ENCODE results near the gene KBTBD7. TPM values are rescaled to one million over a fixed set of nuclear protein-coding genes. Genes with fewer than 3 reads are reported as not detected.

The KBTBD7 gene
- total and polyA plus RNA-seq, 2 experiments from 2014 or later = 12.2 to 19.1 TPM

- ATAC-seq (no peak), DNase-seq (ENCODE audit: low spot score) (no peak)
- no peaks in the 10 kb centered on the region for H4K20me1 ChIP-seq (replicated peaks; ENCODE audit: insufficient read depth)
- no peak overlapping the region for H2AFZ ChIP-seq
- peaks cover 14% of the 10 kb centered on the region for H3K36me3 Mint-ChIP-seq (ENCODE audit: low read depth)
- H3F3A ChIP-seq (replicated peaks; ENCODE audit: low read depth) = no peaks in the 10 kb centered on the region
- H3K27ac ChIP-seq (ENCODE audit: low read depth) = no peak overlapping the region
- no peaks in the 10 kb centered on the region for H3K27me3 Mint-ChIP-seq (ENCODE audit: insufficient read depth, low read depth, poor library complexity)
- H3K9me3 Mint-ChIP-seq = peaks cover 39% of the 10 kb centered on the region
- 0 out of 2 replicates have a peak, but pooled peaks cover 4% of the 10 kb centered on the region for H3K9me2 ChIP-seq (ENCODE audit: insufficient read depth)
- H3K36me3 ChIP-seq (ENCODE audit: insufficient read depth) = no peaks in the 10 kb centered on the region
- no peaks in the 10 kb centered on the region for H3K27me3 ChIP-seq (ENCODE audit: insufficient read depth)
- no peak overlapping the region for H3K4me2 ChIP-seq
- no peak overlapping the region for H3K27ac Mint-ChIP-seq
- H3K4me3 Mint-ChIP-seq = no peak overlapping the region
- H3K4me3 ChIP-seq = no peak overlapping the region
- no peaks in the 10 kb centered on the region for H3K4me1 Mint-ChIP-seq
- H3K79me2 ChIP-seq (replicated peaks; ENCODE audit: insufficient read depth) = no peaks in the 10 kb centered on the region
- TF ChIP-seq EZH2phosphoT487 (IDR thresholded peaks at IDR 0.05; ENCODE audit: unreplicated experiment) (no peak), CTCF (conservative IDR thresholded peaks at IDR 0.05; ENCODE audit: low read depth in 2 of 2) (no peak), ZNF114 (CRISPR knock-in tag; IDR thresholded peaks at IDR 0.05) (no peak), EZH2 (IDR thresholded peaks at IDR 0.05; ENCODE audit: low read depth, unreplicated experiment) (no peak), JUNB (IDR thresholded peaks at IDR 0.05; ENCODE audit: unreplicated experiment) (no peak), STAT1 (IDR thresholded peaks at IDR 0.05; ENCODE audit: unreplicated experiment) (no peak), CREB1 (CRISPR knock-in tag; IDR thresholded peaks at IDR 0.05; ENCODE audit: low read depth) (no peak), POLR2AphosphoS5 (IDR thresholded peaks at IDR 0.05; ENCODE audit: low read depth) (no peak), NANOG (IDR thresholded peaks at IDR 0.05; ENCODE audit: borderline replicate concordance) (no peak), ZNF462 (CRISPR knock-in tag; IDR thresholded peaks at IDR 0.05) (no peak), ETS1 (IDR thresholded peaks at IDR 0.05) (no peak), REST (IDR thresholded peaks at IDR 0.05; ENCODE audit: unreplicated experiment) (no peak), ZNF331 (CRISPR knock-in tag; IDR thresholded peaks at IDR 0.05; ENCODE audit: low read depth) (no peak)
- H3K4me1 ChIP-seq (ENCODE audit: insufficient read depth) = no peaks in the 10 kb centered on the region
These were observed 12.1 kb upstream of the KBTBD7 start for GRCh38 chr13:41206467-41206866.
